GM20000 (cell line): Measurements from ENCODE around the gene FAM78A.

Source experiments
- DNase-seq: peaks from one replicate; pipeline ENCODE4 v3.0.0; 2012; ENCODE audit warnings: low spot score
- CTCF ChIP-seq: IDR thresholded peaks from 2 replicates; pipeline ENCODE4 v1.5.1; 2012; ENCODE audit warnings: mild to moderate bottlenecking, control low read depth; ENCODE audit errors: extremely low read depth, missing control alignments

The FAM78A gene

GRCh38 chr9:131284856-131285255, 8.5 kb upstream of the FAM78A start:
- TF ChIP-seq CTCF: no peak
- no peak for DNase-seq

GRCh38 chr9:131282688-131283422, 6.5 kb upstream of the FAM78A start:
- DNase-seq: no peak

GRCh38 chr9:131282175-131282574, 5.9 kb upstream of the FAM78A start:
- DNase-seq: no peak
- no peak for TF ChIP-seq CTCF

More at GRCh38 chr9:131282688-131283422, 6.5 kb upstream of the FAM78A start:
- no peak for TF ChIP-seq CTCF

- no peak for DNase-seq
- no peak for TF ChIP-seq CTCF
These were observed 5.0 kb upstream of the FAM78A start for GRCh38 chr9:131281119-131281965.

GRCh38 chr9:131280660-131281059, 4.3 kb upstream of the FAM78A start:
- no peak for DNase-seq
- TF ChIP-seq CTCF: no peak

GRCh38 chr9:131279863-131280570, 3.7 kb upstream of the FAM78A start:
- no peak for DNase-seq
- no peak for TF ChIP-seq CTCF
